Tibial artery (tissue), 4 donors: ENCODE data around the gene RIT2.
"Not testable (repeated sequence)": the region's sequence is repeated elsewhere in the genome, so short reads cannot be mapped to it uniquely, and the experiment has no call there.

Experiments used
- DNase-seq, 2 donors: peaks; one replicate each; pipeline ENCODE4 v3.0.0-alpha.2; 2019
- H3K27ac ChIP-seq, 2 donors: fragments of 200-600 bp; sonication (generic) in 1 of 2; 1 replicate in 1 of 2; 2 replicates in 1 of 2; pipeline ENCODE4 v1.5.1; 2018 to 2019; ENCODE audit warnings: mild to moderate bottlenecking in 1 of 2
- H3K27me3 ChIP-seq, 2 donors: fragments of 200-600 bp; sonication (generic) in 1 of 2; one replicate each; pipeline versions ENCODE4 v1.5.1 to v1.6.0; 2016 to 2019
- H3K36me3 ChIP-seq, 3 donors: fragments of 200-600 bp; sonication (generic) in 2 of 3; one replicate each; pipeline ENCODE4 v1.5.1; 2016 to 2019; ENCODE audit warnings: mild to moderate bottlenecking in 2 of 3
- H3K4me1 ChIP-seq, 4 donors: fragments of 200-600 bp; sonication (generic) in 2 of 4; 1 replicate in 3 of 4; 2 replicates in 1 of 4; pipeline ENCODE4 v1.5.1; 2016 to 2019
- H3K4me3 ChIP-seq, 2 donors: fragments of 200-600 bp; sonication (generic) in 1 of 2; 1 replicate in 1 of 2; 2 replicates in 1 of 2; pipeline ENCODE4 v1.5.1; 2018 to 2019; ENCODE audit warnings: mild to moderate bottlenecking in 2 of 2
- H3K9me3 ChIP-seq, 3 donors: fragments of 200-600 bp; sonication (generic) in 1 of 3; one replicate each; pipeline ENCODE4 v1.5.1; 2016 to 2019
- intact Hi-C: fragments of 100-400 bp; cut with DNase I; formaldehyde crosslinking; loops from one replicate; pipeline ENCODE4 v1.15.0; 2023; ENCODE audit warnings: low total_unique reads
- TF ChIP-seq, protein P1 (sequence below), 2 experiments: fragments of 200-600 bp in 1 of 2; fragments of 450-650 bp in 1 of 2; IDR thresholded peaks; one replicate each; pipeline ENCODE4 v1.5.1; 2017 to 2019; ENCODE audit warnings: antibody characterized with exemption in 2 of 2, mild to moderate bottlenecking in 1 of 2, moderate library complexity in 1 of 2

Gene RIT2

DNA sequence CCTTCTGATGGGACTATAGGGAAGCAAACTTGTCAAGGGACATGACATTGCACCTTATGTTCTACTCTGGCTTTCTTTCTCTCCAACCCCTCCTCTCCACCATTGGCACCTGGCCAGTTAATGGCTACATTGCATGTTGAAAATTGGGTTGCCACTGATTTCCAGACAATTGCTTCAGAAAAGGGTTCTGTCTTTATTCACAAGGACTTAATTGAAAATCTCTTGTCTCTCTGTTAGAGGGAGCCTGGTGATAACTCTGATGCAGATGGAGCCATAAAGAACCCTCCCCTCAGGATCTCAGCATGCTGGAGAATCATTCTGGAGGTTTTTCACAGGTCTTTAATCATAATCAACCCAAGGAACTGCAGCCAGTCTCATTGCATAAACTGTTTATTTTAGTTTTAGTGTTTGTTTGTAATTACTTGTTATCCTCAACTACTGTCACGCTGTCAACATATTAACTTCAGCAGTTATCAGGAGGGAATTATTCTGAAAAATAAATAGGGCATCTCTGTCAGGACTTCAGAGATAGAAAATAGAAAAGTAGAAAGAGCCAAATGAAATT, 316.8 kb downstream of the RIT2 start:
- H3K27ac ChIP-seq = no peak overlapping the region
- H3K4me1 ChIP-seq = no peaks in the 10 kb centered on the region
- no peak overlapping the region for H3K4me3 ChIP-seq
- no peaks in the 10 kb centered on the region for H3K27me3 ChIP-seq
- DNase-seq = no peak
- no peaks in the 10 kb centered on the region for H3K9me3 ChIP-seq
- TF ChIP-seq, protein P1, sequence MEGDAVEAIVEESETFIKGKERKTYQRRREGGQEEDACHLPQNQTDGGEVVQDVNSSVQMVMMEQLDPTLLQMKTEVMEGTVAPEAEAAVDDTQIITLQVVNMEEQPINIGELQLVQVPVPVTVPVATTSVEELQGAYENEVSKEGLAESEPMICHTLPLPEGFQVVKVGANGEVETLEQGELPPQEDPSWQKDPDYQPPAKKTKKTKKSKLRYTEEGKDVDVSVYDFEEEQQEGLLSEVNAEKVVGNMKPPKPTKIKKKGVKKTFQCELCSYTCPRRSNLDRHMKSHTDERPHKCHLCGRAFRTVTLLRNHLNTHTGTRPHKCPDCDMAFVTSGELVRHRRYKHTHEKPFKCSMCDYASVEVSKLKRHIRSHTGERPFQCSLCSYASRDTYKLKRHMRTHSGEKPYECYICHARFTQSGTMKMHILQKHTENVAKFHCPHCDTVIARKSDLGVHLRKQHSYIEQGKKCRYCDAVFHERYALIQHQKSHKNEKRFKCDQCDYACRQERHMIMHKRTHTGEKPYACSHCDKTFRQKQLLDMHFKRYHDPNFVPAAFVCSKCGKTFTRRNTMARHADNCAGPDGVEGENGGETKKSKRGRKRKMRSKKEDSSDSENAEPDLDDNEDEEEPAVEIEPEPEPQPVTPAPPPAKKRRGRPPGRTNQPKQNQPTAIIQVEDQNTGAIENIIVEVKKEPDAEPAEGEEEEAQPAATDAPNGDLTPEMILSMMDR (IDR thresholded peaks at IDR 0.05) = no peak
- intact Hi-C loops = no loop called here
- no peaks in the 10 kb centered on the region for H3K36me3 ChIP-seq

DNA sequence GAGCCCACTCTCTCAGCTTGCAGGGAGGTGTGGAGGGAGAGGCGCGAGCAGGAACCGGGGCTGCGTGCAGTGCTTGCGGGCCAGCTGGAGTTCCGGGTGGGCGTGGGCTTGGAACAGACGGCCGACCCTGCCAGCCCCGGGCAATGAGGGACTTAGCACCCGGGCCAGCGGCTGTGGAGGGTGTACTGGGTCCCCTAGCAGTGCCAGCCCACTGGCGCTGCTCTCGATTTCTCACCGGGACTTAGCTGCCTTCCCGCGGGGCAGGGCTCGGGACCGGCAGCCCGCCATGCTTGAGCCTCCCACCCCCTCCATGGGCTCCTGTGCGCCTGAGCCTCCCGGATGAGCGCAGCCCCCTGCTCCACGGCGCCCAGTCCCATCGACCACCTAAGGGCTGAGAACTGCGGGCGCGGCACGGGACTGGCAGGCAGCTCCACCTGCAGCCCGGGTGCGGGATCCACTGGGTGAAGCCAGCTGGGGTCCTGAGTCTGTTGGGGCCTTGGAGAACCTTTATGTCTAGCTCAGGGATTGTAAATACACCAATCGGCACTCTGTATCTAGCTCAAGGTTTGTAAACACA, 320.2 kb downstream of the RIT2 start:
- intact Hi-C loops, DNase-seq, H3K4me3 ChIP-seq, H3K4me1 ChIP-seq, H3K27me3 ChIP-seq, H3K9me3 ChIP-seq, H3K36me3 ChIP-seq, H3K27ac ChIP-seq: not testable (repeated sequence)

DNA sequence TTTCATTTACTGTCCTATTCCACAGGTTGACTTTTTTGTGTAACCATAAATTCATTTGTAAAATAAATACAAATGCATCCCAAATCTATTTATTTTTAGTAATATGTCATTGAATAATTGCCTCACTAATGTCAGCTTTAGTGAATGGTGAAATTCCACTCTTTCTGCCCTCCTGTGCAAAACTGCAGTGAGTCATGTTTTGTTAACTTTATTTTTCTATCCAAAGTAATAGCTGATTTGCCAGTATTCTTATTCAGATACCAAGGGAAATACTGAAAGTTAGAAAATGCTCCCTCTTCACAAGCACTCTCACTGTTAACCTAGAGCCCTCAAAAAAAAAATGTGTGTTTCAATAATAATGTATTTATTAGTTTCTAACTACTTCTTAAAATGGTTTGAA, 322.8 kb downstream of the RIT2 start:
- H3K27me3 ChIP-seq = no peaks in the 10 kb centered on the region

DNA sequence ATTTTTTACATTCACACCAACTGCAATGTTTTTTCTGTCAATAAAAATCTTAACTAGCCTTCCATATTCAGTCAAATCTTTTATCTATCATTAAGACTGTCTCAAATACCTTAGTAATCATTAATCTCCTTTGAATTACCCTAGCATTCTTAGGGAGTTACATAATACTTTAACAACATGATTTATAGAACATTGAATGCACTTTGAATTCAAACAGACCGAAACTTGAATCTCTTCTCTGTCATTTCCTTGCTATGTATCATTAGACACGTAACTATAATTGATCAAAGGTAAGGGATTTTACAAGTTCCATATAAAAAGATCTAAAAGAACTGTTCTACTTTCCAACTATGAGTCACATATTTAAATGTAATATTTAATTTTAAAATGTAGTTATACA, 330.9 kb downstream of the RIT2 start:
- TF ChIP-seq, protein P1 (IDR thresholded peaks at IDR 0.05) = no peak
- DNase-seq = no peak
- Histone ChIP-seq H3K4me1 (no peaks in the 10 kb centered on the region), H3K36me3 (no peaks in the 10 kb centered on the region), H3K4me3 (no peak overlapping the region), H3K9me3 (no peaks in the 10 kb centered on the region), H3K27me3 (no peaks in the 10 kb centered on the region), H3K27ac (no peak overlapping the region)
- intact Hi-C loops = no loop called here

More for the DNA sequence above, 322.8 kb downstream of the RIT2 start:
- no peak for DNase-seq
- intact Hi-C loops = no loop called here
- no peaks in the 10 kb centered on the region for H3K9me3 ChIP-seq
- H3K27ac ChIP-seq = no peak overlapping the region
- H3K4me3 ChIP-seq = no peak overlapping the region
- TF ChIP-seq, protein P1 (IDR thresholded peaks at IDR 0.05) = no peak
- no peaks in the 10 kb centered on the region for H3K36me3 ChIP-seq
- no peaks in the 10 kb centered on the region for H3K4me1 ChIP-seq

DNA sequence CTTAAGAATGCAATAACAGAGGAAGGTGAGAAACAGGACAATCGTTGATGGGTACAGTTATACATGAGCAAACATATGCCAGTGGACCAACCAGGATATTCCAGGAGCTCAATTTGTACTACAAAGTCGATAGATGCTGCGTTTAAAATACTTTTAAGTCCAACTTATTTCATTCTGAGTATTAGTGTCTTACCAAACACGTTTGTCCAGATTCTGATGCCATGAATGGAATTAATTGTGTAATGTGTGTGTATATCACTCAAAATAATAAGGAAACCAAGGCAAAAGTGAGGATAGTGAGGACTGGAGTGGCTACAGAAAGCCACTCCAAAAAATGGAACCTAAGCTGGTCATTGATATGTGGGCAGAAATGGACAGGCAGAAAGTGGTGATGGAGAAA, 332.6 kb downstream of the RIT2 start:
- H3K27ac ChIP-seq = no peak overlapping the region
- intact Hi-C loops = no loop called here
- H3K27me3 ChIP-seq = no peaks in the 10 kb centered on the region
- no peaks in the 10 kb centered on the region for H3K36me3 ChIP-seq
- no peaks in the 10 kb centered on the region for H3K9me3 ChIP-seq
- TF ChIP-seq, protein P1 (IDR thresholded peaks at IDR 0.05) = no peak
- no peak overlapping the region for H3K4me3 ChIP-seq
- H3K4me1 ChIP-seq = no peaks in the 10 kb centered on the region
- DNase-seq = no peak

DNA sequence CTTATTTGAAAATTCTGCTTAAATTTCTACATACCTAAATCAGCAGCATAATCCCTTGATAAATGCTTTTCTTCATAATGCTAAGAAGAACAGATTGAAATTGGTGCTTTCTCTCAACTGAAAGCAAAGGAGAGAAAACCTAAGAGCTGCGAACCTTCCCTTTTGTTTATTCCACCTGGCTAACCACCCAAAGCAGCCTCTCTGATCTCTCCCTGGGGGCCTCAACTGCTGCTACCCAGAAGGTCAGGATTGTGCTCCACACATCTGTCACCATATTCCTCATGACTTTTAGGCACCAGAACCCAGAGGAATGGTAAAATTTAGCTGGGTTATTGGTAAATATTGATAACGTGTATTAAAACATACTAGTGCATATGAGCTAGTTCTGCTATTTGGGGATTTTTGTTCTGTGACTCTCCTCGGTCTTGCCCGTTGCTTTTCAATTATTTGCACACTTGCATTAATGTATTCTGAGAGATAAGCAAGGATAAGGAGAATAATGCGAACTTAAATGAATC, 334.1 kb downstream of the RIT2 start:
- no peaks in the 10 kb centered on the region for H3K9me3 ChIP-seq
- intact Hi-C loops = no loop called here
- no peak overlapping the region for H3K27ac ChIP-seq

More for the DNA sequence above, 334.1 kb downstream of the RIT2 start:
- TF ChIP-seq, protein P1 (IDR thresholded peaks at IDR 0.05) = no peak
- Histone ChIP-seq H3K4me1 (no peaks in the 10 kb centered on the region), H3K36me3 (no peaks in the 10 kb centered on the region), H3K4me3 (no peak overlapping the region), H3K27me3 (no peaks in the 10 kb centered on the region)
- no peak for DNase-seq
